Left kidney (tissue), 2 donors: ENCODE data around the gene RNGTT. TPM values are rescaled to one million over a fixed set of nuclear protein-coding genes. Genes with fewer than 3 reads are reported as not detected.
"Not testable (repeated sequence)": the region's sequence is repeated elsewhere in the genome, so short reads cannot be mapped to it uniquely, and the experiment has no call there.

Source experiments
- DNase-seq: peaks from one replicate; pipeline ENCODE4 v3.0.0-alpha.2; 2013
- polyA plus RNA-seq: library from polyadenylated mRNA; unstranded; fragments of 120-200 nt; gene quantifications from one replicate; pipeline ENCODE4 v1.2.1, GENCODE V29; 2013; ENCODE audit not compliant: insufficient read length

The RNGTT gene
- polyA plus RNA-seq, 1 donor: 18.1 TPM

GRCh38 chr6:88914180-88914579 lies 49.2 kb downstream of the RNGTT start:
- DNase-seq: no peak

GRCh38 chr6:88913471-88913870 lies 49.9 kb downstream of the RNGTT start:
- no peak for DNase-seq

GRCh38 chr6:88910922-88911778 lies 52.3 kb downstream of the RNGTT start:
- DNase-seq: peak; percentile 2

GRCh38 chr6:88908598-88909548 lies 54.5 kb downstream of the RNGTT start:
- no peak for DNase-seq

- not testable (repeated sequence) for DNase-seq
These were observed 56.3 kb downstream of the RNGTT start for GRCh38 chr6:88907148-88907547.

- no peak for DNase-seq
These were observed 63.7 kb downstream of the RNGTT start for GRCh38 chr6:88899569-88900316.

- no peak for DNase-seq
These were observed 67.5 kb downstream of the RNGTT start for GRCh38 chr6:88895911-88896310.

GRCh38 chr6:88890860-88891845 lies 72.3 kb downstream of the RNGTT start:
- no peak for DNase-seq

GRCh38 chr6:88890394-88890793 lies 73.0 kb downstream of the RNGTT start:
- DNase-seq: no peak

GRCh38 chr6:88884361-88884760 lies 79.1 kb downstream of the RNGTT start:
- DNase-seq: no peak

- DNase-seq: no peak
These were observed 80.9 kb downstream of the RNGTT start for GRCh38 chr6:88882536-88882935.

GRCh38 chr6:88881451-88881850 lies 82.0 kb downstream of the RNGTT start:
- no peak for DNase-seq

GRCh38 chr6:88880021-88880420 lies 83.4 kb downstream of the RNGTT start:
- no peak for DNase-seq

GRCh38 chr6:88877893-88878292 lies 85.5 kb downstream of the RNGTT start:
- DNase-seq: no peak

GRCh38 chr6:88872962-88873361 lies 90.5 kb downstream of the RNGTT start:
- no peak for DNase-seq

- DNase-seq: no peak
These were observed 91.9 kb downstream of the RNGTT start for GRCh38 chr6:88871498-88871897.

GRCh38 chr6:88870717-88871330 lies 92.6 kb downstream of the RNGTT start:
- DNase-seq: peak; percentile 66

GRCh38 chr6:88869263-88870020 lies 94.0 kb downstream of the RNGTT start:
- DNase-seq: no peak

- no peak for DNase-seq
These were observed 95.3 kb downstream of the RNGTT start for GRCh38 chr6:88867841-88868731.
